HG03460 (cell line): ENCODE measurements around the gene MEP1B.
"Not testable (repeated sequence)": the region's sequence is repeated elsewhere in the genome, so short reads cannot be mapped to it uniquely, and the experiment has no call there.

Source experiments
- ATAC-seq: cut with Tn5 transposase; IDR thresholded peaks from one replicate; pipeline ENCODE4 v1.9.1; 2021; ENCODE audit not compliant: unreplicated experiment

MEP1B gene

GRCh38 chr18:32208577-32208976, 18.7 kb downstream of the MEP1B start:
- ATAC-seq: no peak

- ATAC-seq: no peak
These were observed 20.0 kb downstream of the MEP1B start for GRCh38 chr18:32209685-32210445.

- no peak for ATAC-seq
These were observed 23.9 kb downstream of the MEP1B start for GRCh38 chr18:32213693-32214092.

- ATAC-seq: no peak
These were observed 26.6 kb downstream of the MEP1B start for GRCh38 chr18:32216390-32216789.

GRCh38 chr18:32219431-32220018, 29.7 kb downstream of the MEP1B start:
- no peak for ATAC-seq

GRCh38 chr18:32233348-32233747, 43.5 kb downstream of the MEP1B start:
- ATAC-seq: not testable (repeated sequence)

- no peak for ATAC-seq
These were observed 47.2 kb downstream of the MEP1B start for GRCh38 chr18:32237049-32237448.

GRCh38 chr18:32238635-32239268, 48.9 kb downstream of the MEP1B start:
- no peak for ATAC-seq

GRCh38 chr18:32242395-32242794, 52.6 kb downstream of the MEP1B start:
- ATAC-seq: no peak

GRCh38 chr18:32243358-32243757, 53.5 kb downstream of the MEP1B start:
- no peak for ATAC-seq

GRCh38 chr18:32244881-32245280, 55.0 kb downstream of the MEP1B start:
- ATAC-seq: no peak

- no peak for ATAC-seq
These were observed 59.5 kb downstream of the MEP1B start for GRCh38 chr18:32249147-32249929.

GRCh38 chr18:32251466-32251865, 61.6 kb downstream of the MEP1B start:
- no peak for ATAC-seq

GRCh38 chr18:32252141-32252860, 62.5 kb downstream of the MEP1B start:
- ATAC-seq: no peak

- no peak for ATAC-seq
These were observed 65.7 kb downstream of the MEP1B start for GRCh38 chr18:32255570-32255969.

GRCh38 chr18:32257084-32257785, 67.4 kb downstream of the MEP1B start:
- no peak for ATAC-seq

GRCh38 chr18:32258148-32258547, 68.3 kb downstream of the MEP1B start:
- ATAC-seq: no peak

- no peak for ATAC-seq
These were observed 68.8 kb downstream of the MEP1B start for GRCh38 chr18:32258558-32259204.

- ATAC-seq: no peak
These were observed 69.7 kb downstream of the MEP1B start for GRCh38 chr18:32259553-32259952.

GRCh38 chr18:32261003-32261402, 71.2 kb downstream of the MEP1B start:
- no peak for ATAC-seq
